Activated CD4-positive, alpha-beta T cell treated with anti-CD3 and anti-CD28 coated beads, Interleukin-10, Interleukin-2, amounts not matched to agents 100 ng/mL and 50 ng/mL, durations not matched to agents 16 hours and 8 hours (primary cell): ENCODE measurements around the gene CMTM4.
"Not testable (repeated sequence)": the region's sequence is repeated elsewhere in the genome, so short reads cannot be mapped to it uniquely, and the experiment has no call there.

ENCODE experiments used
- DNase-seq: peaks from one replicate; pipeline ENCODE4 v3.0.0-alpha.2; 2020

The CMTM4 gene

GRCh38 chr16:66668777-66669444, 27.6 kb downstream of the CMTM4 start:
- no peak for DNase-seq

- DNase-seq, result no peak
Measured at GRCh38 chr16:66667944-66668343, 28.6 kb downstream of the CMTM4 start.

DNA sequence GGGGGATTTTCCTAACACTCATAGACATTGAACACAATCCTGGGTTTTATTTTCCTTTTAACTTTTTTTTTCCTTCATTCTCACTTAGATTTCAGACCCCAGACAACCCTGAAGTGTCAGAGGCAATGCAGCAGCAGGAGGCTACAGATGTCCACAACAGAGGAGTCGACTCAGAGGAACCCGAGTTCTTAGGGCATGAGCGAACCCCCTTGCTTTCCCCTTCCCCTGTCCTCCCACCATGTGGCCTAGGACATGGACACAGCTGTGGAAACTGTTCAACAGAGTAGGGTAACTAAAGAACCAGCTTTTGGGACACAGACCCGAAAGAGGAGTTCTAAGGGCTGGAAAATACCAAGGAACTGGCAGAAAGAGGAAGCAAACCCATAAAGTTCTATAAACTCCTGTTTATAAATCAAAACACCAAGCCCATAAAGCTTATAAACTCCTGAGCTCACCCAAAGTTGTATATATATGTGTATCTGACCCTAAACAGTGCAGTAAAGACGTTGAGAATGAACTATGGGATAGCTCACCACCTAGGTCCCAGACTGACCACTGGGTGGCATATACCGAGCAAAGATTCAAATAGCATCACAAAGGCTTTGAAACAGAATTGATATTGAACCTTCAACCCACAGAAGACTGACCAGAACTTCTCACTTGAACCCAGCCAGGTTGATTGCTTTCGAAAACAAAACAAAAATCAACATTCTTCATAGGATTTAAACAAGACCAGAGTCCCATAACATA, 33.9 kb downstream of the CMTM4 start:
- DNase-seq, result peak; percentile 9

DNA sequence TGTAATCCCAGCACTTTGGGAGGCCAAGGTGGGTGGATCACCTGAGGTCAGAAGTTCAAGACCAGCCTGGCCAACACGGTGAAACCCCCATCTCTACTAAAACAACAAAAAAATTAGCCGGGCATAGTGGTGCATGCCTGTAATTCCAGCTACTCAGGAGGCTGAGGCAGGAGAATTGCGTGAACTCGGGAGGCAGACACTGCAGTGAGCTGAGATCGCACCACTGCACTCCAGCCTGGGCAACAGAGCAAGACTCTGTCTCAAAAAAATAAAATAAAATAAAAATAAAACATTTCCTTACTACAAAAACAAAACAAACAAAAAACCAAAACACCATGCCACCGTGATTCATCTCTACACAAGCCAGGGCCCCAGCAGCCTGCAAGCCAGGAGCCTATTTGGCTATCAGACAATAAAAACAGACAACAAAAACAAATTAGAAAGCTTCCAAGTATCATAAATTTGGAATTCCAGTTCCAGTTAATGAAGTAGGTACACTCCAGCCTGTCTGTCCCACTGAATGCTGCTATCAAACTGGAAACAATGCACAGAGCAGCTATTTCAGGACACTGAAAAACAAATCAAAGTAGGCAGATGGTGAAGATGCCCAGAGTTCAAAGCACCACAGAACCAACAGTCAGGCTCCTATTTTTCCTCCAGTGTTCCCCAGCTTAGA, 34.7 kb downstream of the CMTM4 start:
- DNase-seq, result not testable (repeated sequence)

- no peak for DNase-seq
Measured at GRCh38 chr16:66661210-66661560, 35.4 kb downstream of the CMTM4 start.

GRCh38 chr16:66660422-66661209, 35.9 kb downstream of the CMTM4 start:
- no peak for DNase-seq

DNA sequence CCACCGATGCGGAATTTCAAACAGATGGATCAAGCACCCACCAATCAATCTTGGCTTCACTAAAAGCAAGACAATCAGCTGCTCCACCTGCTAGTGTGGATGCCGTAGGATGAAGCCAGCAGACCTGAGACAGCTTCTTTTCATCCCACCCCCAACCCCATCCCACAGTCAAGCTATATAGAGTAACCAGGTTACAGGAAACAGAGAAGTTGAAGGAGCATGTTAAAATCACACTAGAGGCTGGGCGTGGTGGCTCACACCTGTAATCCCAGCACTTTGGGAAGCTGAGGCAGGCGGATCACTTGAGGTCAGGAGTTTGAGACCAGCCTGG, 37.7 kb downstream of the CMTM4 start:
- no peak for DNase-seq

DNA sequence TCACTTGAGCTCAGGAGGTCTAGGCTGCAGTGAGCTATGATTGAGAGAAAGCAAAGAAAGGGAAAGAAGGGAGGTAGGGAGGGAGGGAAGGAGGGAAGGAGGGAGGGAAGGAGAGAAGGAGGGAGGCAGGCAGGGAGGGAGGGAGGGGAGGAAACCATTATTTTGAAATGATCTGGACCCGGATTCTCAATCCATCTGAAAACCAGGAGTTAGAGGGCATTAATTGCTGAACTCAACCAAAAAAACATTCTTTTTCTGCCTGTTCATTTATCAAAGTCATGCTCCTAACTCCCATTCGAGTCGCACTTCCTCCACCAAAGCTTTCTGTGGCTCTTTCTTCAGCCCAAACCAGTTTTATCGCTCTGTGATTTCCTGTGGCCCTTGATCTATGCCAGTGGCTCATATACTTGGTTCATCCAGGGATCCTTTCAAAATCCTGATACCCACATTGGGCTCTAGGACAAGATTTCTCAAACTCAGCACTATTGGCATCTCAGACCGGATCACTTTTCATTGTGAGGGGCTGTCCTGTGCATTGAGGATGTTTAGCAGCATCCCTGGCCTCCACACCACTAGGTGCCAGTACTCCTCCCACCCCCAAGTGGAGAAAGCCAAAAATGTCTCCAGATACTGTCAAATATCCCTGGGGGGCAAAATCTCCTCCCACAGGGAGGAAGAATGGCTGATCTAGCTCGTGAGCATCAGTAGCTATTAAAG, 38.2 kb downstream of the CMTM4 start:
- DNase-seq, result no peak

DNA sequence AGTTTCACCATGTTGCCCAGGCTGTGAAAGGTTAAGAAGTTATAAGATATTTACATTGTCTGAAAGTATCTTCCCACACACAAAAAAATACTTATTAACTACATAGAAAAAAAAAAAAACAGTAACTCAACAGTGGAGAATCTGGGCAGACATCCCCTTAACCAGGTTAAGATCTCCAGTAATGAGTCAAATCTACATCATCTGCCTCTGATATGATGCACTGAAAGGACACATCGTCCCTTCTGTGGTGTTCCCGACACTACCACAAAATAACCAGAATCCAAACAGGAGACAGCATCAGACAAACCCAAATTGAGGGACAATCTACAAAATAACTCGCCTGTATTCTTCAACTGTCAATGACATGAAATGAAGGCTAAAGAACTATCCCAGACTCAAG, 40.0 kb downstream of the CMTM4 start:
- peak; percentile 8 for DNase-seq

DNA sequence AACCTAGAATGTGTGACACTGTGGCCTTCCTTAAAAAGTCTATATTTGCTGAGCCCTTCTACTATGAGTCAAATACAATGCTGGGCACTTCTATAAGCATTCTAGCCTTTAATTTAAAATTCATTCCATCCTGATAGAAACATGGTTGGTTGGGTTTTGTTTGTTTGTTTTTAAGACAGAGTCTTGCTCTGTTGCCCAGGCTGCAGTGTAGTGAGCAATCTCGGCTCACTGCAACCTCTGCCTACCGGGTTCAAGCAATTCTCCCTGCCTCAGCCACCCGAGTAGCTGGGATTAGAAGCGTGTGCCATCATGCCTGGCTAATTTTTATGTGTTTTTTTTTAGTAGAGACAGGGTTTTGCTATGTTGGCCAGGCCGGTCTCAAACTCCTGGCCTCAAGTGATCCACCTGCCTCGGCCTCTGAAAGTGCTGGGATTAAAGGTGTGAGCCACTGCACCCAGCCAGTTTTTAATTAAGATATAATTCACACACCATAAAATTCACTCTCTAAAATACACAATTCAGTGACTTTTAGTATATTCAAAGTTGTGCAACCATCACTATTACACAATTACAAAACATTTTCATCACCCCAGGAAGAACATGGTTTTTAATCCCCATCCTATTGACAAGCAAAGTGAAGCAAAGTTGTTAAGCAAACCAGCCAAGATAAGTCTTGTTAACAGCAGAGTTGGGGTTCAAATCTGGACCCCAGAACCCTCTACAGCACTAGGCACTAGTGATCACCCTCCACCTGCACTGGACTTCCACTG, 42.8 kb downstream of the CMTM4 start:
- DNase-seq, result no peak

GRCh38 chr16:66652661-66653360, 43.7 kb downstream of the CMTM4 start:
- DNase-seq, result no peak

DNA sequence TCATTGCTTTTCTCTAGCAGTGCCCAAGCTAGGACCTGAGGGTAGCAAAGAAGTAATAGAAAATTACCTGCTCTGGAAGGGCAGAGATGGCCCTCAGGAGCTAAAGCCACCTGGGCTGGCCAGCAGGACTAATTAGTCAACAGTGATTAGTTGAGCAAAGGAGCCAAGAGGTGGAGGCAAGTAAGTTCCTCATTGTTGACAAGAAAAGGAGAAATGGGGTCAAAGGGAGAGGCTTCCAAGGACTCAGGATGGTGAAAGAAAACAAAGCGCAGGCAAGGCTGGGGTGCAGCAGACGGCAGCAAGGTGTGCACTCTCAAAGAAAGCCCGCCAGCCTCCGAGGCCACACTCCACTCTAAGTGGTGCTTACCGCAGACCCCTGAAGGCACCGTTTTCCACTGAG, 44.6 kb downstream of the CMTM4 start:
- DNase-seq, result no peak

DNA sequence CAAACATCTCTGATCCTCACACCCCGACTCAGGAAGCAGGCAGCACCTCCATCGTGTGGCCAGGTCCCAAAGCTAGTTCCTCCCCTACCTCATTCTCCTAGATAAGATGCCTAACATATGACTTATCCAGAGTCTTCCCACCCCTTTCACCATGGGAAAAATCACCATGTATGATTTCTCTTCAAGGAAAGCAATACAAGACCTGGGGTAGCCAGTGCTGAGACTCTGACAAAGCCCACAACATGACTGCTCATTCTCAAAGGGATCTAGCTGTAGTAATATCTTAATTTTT, 45.1 kb downstream of the CMTM4 start:
- DNase-seq, result no peak

DNA sequence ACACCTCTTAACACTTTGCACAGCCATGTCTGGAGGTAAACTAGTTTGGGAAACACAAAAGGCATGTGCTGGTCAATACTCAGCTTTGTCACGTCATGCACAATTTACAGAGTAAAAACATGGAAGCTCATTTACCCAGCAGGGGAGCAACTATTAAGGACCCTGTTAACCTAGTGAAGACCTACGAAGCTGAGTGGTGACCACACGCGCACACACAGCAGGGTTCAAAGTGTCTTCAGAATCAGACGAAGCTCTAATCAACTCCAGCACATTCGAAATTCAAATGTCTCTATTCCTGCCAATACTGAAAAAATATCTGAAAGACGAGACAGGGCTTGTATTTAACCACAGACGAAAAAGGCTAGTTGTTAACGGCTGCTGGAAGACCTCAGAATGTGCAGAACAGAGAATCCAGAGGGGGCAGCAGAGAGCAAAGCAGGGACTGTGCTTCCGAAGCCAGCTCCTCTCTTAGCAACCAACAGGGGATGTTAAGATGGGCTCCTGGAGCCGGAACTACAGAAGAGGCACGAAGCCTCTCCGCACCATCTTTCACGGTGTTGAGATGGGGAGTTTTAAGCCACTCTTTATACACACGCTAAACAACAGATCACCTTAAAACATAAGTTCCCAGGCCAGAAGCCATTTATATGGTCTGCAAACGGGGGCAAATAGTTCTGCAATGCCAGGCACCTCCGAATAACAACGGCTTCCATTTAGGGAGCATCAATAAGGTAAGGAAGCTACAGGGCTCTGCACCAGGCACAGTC, 45.7 kb downstream of the CMTM4 start:
- DNase-seq, result peak; percentile 89

DNA sequence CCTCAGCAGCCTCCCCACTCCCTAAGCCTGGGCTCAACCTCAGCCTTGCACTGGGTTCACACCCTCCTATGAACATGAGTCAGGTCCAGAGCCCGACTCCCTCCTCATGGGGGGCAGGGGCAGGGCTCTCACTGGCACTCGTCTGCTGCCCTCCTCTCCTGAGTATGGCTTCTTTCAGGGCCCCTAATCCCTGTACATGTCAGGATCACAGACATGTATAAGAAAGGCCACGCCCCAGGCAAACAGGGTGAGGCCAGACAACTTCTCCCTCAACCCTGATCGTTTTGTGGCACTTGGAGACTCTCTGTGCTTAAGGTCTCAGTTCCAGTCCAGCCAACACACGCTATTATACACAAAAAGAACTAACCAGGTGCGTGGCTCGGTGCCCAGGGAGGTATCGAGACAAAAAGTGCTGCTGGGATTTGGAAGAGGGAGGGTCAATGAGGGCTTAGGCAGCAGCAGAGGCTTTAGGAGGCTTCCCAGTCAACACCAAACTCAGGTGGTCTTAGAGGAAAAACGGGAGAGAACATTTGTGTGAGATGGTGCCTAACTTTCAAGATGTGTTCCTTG, 46.8 kb downstream of the CMTM4 start:
- DNase-seq, result no peak

DNA sequence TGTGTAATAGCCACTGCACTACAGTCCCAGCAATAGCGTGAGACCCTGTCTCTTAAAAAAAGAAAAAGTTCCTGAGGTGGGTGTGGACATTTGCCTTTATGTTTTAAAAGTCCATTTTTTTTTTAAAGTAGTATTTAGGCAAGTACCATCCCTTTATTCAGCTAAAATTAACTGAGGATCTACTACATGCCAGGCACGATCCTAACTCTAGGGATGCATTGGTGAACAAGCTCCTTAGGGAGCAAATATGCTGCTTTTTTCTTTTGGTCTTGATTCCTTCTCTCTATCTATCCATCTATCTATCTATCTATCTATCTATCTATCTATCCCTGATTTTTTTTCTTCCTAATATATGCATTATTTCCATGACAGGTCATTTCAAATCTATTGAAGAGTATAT, 47.4 kb downstream of the CMTM4 start:
- no peak for DNase-seq

DNA sequence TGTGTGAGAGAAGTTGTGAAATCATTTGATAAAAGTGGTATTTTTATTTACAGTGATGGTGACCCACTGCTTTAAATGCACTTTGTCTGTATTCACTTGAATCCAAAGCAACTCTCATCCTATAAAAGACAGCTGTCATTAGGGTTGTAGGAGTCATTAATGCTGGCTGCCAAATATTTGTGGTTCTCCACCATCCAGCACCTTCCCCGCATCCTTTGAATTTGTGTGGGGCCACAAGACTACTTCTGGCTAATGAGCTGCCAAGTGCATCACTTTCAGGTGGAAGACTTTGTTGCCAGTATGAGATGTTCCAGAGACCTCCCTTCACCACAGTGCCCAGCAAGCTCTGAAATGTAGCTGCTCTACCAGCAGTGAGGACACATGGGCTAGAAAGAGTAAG, 48.7 kb downstream of the CMTM4 start:
- DNase-seq, result no peak

GRCh38 chr16:66641387-66641786, 55.2 kb downstream of the CMTM4 start:
- no peak for DNase-seq

DNA sequence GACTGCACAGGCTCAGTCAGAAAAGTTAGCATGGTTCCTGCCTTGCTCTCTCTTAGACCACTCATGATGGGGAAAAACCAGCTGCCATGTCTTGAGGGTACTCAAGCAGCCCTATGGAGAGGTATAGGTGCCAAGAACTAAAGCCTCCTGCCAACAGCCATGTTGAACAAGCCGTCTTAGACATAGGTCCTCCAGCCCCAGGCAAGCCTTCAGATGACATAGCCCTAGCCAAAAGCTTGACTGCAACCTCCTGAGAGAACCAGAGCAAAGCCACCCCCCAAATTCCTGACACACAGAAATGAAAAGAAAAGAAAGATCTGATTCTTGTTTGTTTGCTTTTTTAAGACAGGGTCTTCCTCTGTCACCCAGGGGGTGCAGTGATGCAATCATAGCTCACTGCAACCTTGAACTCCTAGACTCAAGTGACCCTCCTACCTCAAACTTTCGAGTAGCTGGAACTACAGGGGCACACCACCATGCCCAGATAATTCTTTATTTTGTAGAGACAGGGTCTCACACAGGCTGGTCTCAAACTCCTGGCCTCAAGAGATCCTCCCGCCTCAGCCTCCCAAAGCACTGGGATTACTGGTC, 55.7 kb downstream of the CMTM4 start:
- no peak for DNase-seq
